ENCODE results near the gene PTPRM.

- TF ChIP-seq REST (IDR thresholded peaks at IDR 0.05; ENCODE audit: borderline replicate concordance) (no peak), CTCF (IDR thresholded peaks at IDR 0.05; ENCODE audit: poor library complexity, severe bottlenecking) (no peak), POLR2AphosphoS5 (IDR thresholded peaks at IDR 0.05) (no peak), SMC3 (conservative IDR thresholded peaks at IDR 0.05; ENCODE audit: poor library complexity) (no peak), EZH2 (IDR thresholded peaks at IDR 0.05; ENCODE audit: borderline replicate concordance, insufficient read depth, low read length, poor library complexity, severe bottlenecking) (no peak), MXI1 (conservative IDR thresholded peaks at IDR 0.05; ENCODE audit: poor library complexity, severe bottlenecking) (no peak)
Measured at GRCh38 chr18:7642331-7642890, 75.3 kb downstream of the PTPRM start.
